Measurements from ENCODE around the gene TRABD. TPM values are rescaled to one million over a fixed set of nuclear protein-coding genes. Genes with fewer than 3 reads are reported as not detected.

The TRABD gene
- total RNA-seq, 2 experiments from 2014 or later = 184 to 193 TPM

DNA sequence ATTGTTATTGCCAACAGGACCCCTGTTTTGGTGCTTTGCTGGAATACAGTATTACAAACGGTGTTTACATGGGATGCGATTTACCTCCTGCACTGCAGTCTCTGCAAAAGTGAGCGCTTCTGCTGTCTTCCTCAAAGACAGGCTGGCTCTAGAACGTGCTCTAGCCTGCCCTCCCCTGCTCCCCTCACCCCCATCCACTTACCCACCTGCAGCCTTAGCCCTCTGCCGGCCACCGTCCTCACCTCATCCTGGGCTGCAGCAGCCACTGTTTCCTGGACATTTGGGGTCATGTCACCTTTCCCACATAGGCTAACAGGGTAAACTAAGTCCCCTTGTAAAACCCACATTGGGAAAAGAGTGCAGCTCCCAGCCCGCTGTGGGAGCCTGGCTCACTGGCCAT is 24.8 kb upstream of the TRABD start:
- no peaks in the 10 kb centered on the region for H3K4me1 ChIP-seq (ENCODE audit: insufficient read depth, low read length)
- no peaks in the 10 kb centered on the region for H3K36me3 ChIP-seq (ENCODE audit: insufficient read depth, low read length)
- TF ChIP-seq, protein P1, sequence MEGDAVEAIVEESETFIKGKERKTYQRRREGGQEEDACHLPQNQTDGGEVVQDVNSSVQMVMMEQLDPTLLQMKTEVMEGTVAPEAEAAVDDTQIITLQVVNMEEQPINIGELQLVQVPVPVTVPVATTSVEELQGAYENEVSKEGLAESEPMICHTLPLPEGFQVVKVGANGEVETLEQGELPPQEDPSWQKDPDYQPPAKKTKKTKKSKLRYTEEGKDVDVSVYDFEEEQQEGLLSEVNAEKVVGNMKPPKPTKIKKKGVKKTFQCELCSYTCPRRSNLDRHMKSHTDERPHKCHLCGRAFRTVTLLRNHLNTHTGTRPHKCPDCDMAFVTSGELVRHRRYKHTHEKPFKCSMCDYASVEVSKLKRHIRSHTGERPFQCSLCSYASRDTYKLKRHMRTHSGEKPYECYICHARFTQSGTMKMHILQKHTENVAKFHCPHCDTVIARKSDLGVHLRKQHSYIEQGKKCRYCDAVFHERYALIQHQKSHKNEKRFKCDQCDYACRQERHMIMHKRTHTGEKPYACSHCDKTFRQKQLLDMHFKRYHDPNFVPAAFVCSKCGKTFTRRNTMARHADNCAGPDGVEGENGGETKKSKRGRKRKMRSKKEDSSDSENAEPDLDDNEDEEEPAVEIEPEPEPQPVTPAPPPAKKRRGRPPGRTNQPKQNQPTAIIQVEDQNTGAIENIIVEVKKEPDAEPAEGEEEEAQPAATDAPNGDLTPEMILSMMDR (IDR thresholded peaks at IDR 0.05) = no peak
- DNase-seq (no peak), ATAC-seq (ENCODE audit: poor library complexity) (no peak)
- H3K36me3 Mint-ChIP-seq (ENCODE audit: low read depth) = no peaks in the 10 kb centered on the region
- H3K27ac ChIP-seq (ENCODE audit: low read depth in 1 of 2, low read length in 2 of 2) = no peak overlapping the region
- H3K4me3 Mint-ChIP-seq = no peak overlapping the region
- POLR2A ChIA-PET = no interaction called here
- H3K4me1 Mint-ChIP-seq (ENCODE audit: low read depth) = no peaks in the 10 kb centered on the region
- intact Hi-C loops (cut with DNase I, micrococcal nuclease) = no loop called here
- peaks cover 0 to 6% of the 10 kb centered on the region in 2 experiments for H3K27me3 ChIP-seq (ENCODE audit: control insufficient read depth in 1 of 2, insufficient read depth in 2 of 2, low read length in 2 of 2)
- no peaks in the 10 kb centered on the region for H3K9me3 Mint-ChIP-seq
- H3K4me3 ChIP-seq (ENCODE audit: low read length) = no peak overlapping the region
- peaks cover 0 to 5% of the 10 kb centered on the region in 2 experiments for H3K9me3 ChIP-seq (ENCODE audit: control insufficient read depth in 1 of 2, insufficient read depth in 1 of 2, low read length in 2 of 2)
- H3K27ac Mint-ChIP-seq = no peak overlapping the region
- CTCF ChIA-PET = no interaction called here
- peaks cover 24% of the 10 kb centered on the region for H3K27me3 Mint-ChIP-seq

DNA sequence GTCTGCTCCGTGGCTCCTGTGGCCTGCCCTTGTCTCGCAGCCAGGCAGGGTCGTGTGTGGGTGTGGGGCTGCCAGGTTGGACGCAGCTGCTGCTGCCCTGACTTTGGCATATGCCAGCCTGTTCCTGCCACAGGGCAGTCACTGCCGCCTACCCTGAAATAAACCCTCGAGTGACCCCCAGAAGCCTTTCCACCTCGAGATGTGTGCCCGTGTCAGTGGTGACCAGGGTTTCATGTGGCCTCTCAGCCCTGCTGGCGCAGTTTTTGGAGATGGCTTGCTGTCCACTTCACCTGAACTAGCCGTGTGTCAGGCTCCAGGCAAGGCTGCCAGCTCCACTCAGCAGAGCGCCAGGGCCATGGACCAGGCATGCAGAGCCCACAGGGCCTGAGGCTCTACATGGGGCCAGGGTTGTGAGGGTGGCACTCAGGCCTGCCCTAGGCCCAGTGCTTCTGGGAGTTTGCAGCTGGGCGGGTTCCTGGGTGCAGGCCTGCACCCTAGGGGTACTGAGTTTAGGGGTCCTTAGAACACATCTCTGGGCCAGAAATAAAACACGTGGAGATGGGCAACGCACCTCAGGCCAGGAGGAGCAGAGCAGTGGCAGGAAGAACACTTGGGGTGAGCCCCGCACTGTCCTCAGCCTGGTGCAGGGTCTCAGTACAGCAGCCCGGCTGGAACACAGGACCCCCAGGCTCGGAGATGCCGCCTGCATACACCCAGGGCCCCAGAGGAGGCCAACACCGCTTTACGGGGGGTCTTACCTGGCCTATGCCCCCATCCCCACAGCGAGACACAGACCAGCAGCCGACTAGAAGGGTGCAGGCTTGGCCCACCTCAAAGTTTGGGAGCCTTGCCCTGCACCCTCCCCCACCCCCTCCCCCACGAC is 24.0 kb upstream of the TRABD start:
- POLR2A ChIA-PET = no interaction called here
- no peaks in the 10 kb centered on the region for H3K36me3 Mint-ChIP-seq (ENCODE audit: low read depth)

DNA sequence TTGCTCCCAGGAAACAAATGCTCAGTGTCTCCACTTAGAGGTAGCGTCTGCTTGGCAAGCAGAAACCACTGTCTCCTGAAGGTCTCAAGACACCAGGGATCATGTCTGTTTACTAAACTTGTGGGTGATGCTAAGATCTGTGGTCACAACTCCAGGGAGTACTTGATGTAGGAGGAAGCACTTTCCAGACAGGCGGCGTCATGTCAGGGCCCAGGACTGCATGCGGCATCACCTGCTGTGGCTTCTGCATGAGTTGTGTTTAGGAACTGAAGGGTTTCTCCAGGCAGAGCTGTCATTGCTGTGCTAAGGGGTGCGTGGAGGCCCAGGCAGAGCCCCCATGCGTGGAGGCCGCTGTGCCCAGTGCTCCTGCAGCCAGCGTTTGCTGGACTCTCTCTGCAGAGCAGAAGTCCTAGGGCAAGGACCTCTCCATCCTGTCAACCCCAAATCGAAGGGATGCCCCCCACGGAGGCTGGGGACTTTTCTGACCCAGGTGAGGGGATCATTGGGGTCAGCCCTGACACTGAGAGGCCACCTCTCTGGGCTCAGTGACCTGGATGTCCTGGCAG is 23.2 kb upstream of the TRABD start:
- TF ChIP-seq, protein P1 (IDR thresholded peaks at IDR 0.05) = no peak
- no peaks in the 10 kb centered on the region for H3K36me3 Mint-ChIP-seq (ENCODE audit: low read depth)
- ATAC-seq (ENCODE audit: poor library complexity) (no peak), DNase-seq (no peak)
- peaks cover 25% of the 10 kb centered on the region for H3K27me3 Mint-ChIP-seq
- CTCF ChIA-PET = no interaction called here
- Histone ChIP-seq H3K4me1 (ENCODE audit: insufficient read depth, low read length) (no peaks in the 10 kb centered on the region), H3K27me3 (ENCODE audit: control insufficient read depth in 1 of 2, insufficient read depth in 2 of 2, low read length in 2 of 2) (peaks cover 0 to 6% of the 10 kb centered on the region in 2 experiments), H3K27ac (ENCODE audit: low read depth in 1 of 2, low read length in 2 of 2) (no peak overlapping the region), H3K36me3 (ENCODE audit: insufficient read depth, low read length) (no peaks in the 10 kb centered on the region), H3K4me3 (ENCODE audit: low read length) (no peak overlapping the region), H3K9me3 (ENCODE audit: control insufficient read depth in 1 of 2, insufficient read depth in 1 of 2, low read length in 2 of 2) (peaks cover 0 to 11% of the 10 kb centered on the region in 2 experiments)
- H3K4me1 Mint-ChIP-seq (ENCODE audit: low read depth) = no peaks in the 10 kb centered on the region
- no peaks in the 10 kb centered on the region for H3K9me3 Mint-ChIP-seq
- H3K4me3 Mint-ChIP-seq = no peak overlapping the region
- no peak overlapping the region for H3K27ac Mint-ChIP-seq
- POLR2A ChIA-PET = no interaction called here
- intact Hi-C loops (cut with DNase I, micrococcal nuclease) = no loop called here

More for the DNA sequence above, 24.0 kb upstream of the TRABD start:
- H3K9me3 ChIP-seq (ENCODE audit: control insufficient read depth in 1 of 2, insufficient read depth in 1 of 2, low read length in 2 of 2) = peaks cover 0 to 11% of the 10 kb centered on the region in 2 experiments
- H3K4me1 ChIP-seq (ENCODE audit: insufficient read depth, low read length) = no peaks in the 10 kb centered on the region
- H3K9me3 Mint-ChIP-seq = no peaks in the 10 kb centered on the region
- H3K27me3 Mint-ChIP-seq = peaks cover 24% of the 10 kb centered on the region
- peaks cover 0 to 6% of the 10 kb centered on the region in 2 experiments for H3K27me3 ChIP-seq (ENCODE audit: control insufficient read depth in 1 of 2, insufficient read depth in 2 of 2, low read length in 2 of 2)
- CTCF ChIA-PET = no interaction called here
- DNase-seq (peak in 1 of 14 experiments; percentile 6), ATAC-seq (ENCODE audit: poor library complexity) (no peak)
- TF ChIP-seq, protein P1 (IDR thresholded peaks at IDR 0.05) = no peak
- intact Hi-C loops (cut with DNase I, micrococcal nuclease) = no loop called here
- no peak overlapping the region for H3K27ac ChIP-seq (ENCODE audit: low read depth in 1 of 2, low read length in 2 of 2)
- H3K27ac Mint-ChIP-seq = no peak overlapping the region
- H3K36me3 ChIP-seq (ENCODE audit: insufficient read depth, low read length) = no peaks in the 10 kb centered on the region
- H3K4me3 ChIP-seq (ENCODE audit: low read length) = no peak overlapping the region
- no peaks in the 10 kb centered on the region for H3K4me1 Mint-ChIP-seq (ENCODE audit: low read depth)
- H3K4me3 Mint-ChIP-seq = no peak overlapping the region
